ENCODE data around the gene SYNPO2.

DNA sequence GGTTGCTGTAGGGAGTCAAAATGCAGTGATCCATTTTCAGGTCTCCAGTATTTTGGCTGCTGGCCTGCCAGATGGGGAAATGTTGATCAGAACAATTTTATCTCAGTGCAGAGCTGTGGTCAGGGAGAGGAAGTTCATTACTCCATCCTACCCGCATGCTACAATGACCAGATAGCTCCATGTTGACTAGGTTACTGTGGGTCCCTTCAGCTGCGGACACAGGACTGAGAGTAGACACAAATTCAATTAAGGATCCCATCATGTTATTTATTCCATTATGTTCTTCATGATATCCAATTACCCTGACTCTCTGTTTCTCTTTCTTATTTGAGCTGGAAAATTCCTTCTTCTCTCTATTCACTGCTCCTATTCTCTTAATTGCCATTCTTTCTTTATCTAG lies 16.3 kb downstream of the SYNPO2 start:
- TF ChIP-seq, protein P1, sequence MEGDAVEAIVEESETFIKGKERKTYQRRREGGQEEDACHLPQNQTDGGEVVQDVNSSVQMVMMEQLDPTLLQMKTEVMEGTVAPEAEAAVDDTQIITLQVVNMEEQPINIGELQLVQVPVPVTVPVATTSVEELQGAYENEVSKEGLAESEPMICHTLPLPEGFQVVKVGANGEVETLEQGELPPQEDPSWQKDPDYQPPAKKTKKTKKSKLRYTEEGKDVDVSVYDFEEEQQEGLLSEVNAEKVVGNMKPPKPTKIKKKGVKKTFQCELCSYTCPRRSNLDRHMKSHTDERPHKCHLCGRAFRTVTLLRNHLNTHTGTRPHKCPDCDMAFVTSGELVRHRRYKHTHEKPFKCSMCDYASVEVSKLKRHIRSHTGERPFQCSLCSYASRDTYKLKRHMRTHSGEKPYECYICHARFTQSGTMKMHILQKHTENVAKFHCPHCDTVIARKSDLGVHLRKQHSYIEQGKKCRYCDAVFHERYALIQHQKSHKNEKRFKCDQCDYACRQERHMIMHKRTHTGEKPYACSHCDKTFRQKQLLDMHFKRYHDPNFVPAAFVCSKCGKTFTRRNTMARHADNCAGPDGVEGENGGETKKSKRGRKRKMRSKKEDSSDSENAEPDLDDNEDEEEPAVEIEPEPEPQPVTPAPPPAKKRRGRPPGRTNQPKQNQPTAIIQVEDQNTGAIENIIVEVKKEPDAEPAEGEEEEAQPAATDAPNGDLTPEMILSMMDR (IDR thresholded peaks at IDR 0.05 in 8 of 11, conservative IDR thresholded peaks at IDR 0.05 in 3 of 11) = no peak
- TF ChIP-seq POLR2A (IDR thresholded peaks at IDR 0.05) (no peak), POLR2AphosphoS5 (IDR thresholded peaks at IDR 0.05) (no peak)
